ENCODE results near the gene MTMR2.

Gene MTMR2

GRCh38 chr11:95917193-95918036 lies 6.5 kb downstream of the MTMR2 start:
- DNase-seq = peak; percentile 14

- DNase-seq = peak; percentile 5
Observed at GRCh38 chr11:95916049-95916448, 7.9 kb downstream of the MTMR2 start.

- DNase-seq = no peak
Observed at GRCh38 chr11:95915051-95915450, 8.9 kb downstream of the MTMR2 start.

- DNase-seq = no peak
Observed at GRCh38 chr11:95913830-95914615, 9.9 kb downstream of the MTMR2 start.

- peak; percentile 63 for DNase-seq
Observed at GRCh38 chr11:95912902-95913560, 10.9 kb downstream of the MTMR2 start.

GRCh38 chr11:95911369-95911759 lies 12.5 kb downstream of the MTMR2 start:
- DNase-seq = no peak

GRCh38 chr11:95910638-95911368 lies 13.1 kb downstream of the MTMR2 start:
- no peak for DNase-seq

GRCh38 chr11:95908826-95909225 lies 15.1 kb downstream of the MTMR2 start:
- no peak for DNase-seq

GRCh38 chr11:95907476-95907875 lies 16.4 kb downstream of the MTMR2 start:
- DNase-seq = peak; percentile 46

GRCh38 chr11:95904009-95904650 lies 19.8 kb downstream of the MTMR2 start:
- DNase-seq = no peak

- no peak for DNase-seq
Observed at GRCh38 chr11:95898782-95899181, 25.1 kb downstream of the MTMR2 start.

- DNase-seq = peak; percentile 50
Observed at GRCh38 chr11:95897731-95898130, 26.2 kb downstream of the MTMR2 start.

- DNase-seq = no peak
Observed at GRCh38 chr11:95895815-95896214, 28.1 kb downstream of the MTMR2 start.

GRCh38 chr11:95892892-95893570 lies 30.9 kb downstream of the MTMR2 start:
- DNase-seq = no peak

- no peak for DNase-seq
Observed at GRCh38 chr11:95892492-95892891, 31.4 kb downstream of the MTMR2 start.

GRCh38 chr11:95891423-95892170 lies 32.3 kb downstream of the MTMR2 start:
- no peak for DNase-seq

GRCh38 chr11:95888852-95889251 lies 35.1 kb downstream of the MTMR2 start:
- no peak for DNase-seq

GRCh38 chr11:95888439-95888838 lies 35.5 kb downstream of the MTMR2 start:
- DNase-seq = no peak

- no peak for DNase-seq
Observed at GRCh38 chr11:95886462-95886861, 37.4 kb downstream of the MTMR2 start.

GRCh38 chr11:95884802-95885201 lies 39.1 kb downstream of the MTMR2 start:
- DNase-seq = no peak

- peak; percentile 64 for DNase-seq
Observed at GRCh38 chr11:95884376-95884775, 39.5 kb downstream of the MTMR2 start.

All from fibroblast of upper back skin (primary cell).